ENCODE measurements around the gene RNF214. TPM values are rescaled to one million over a fixed set of nuclear protein-coding genes. Genes with fewer than 3 reads are reported as not detected.
A peak's percentile ranks its signal among the peaks of the same experiment; 100 is the strongest.

The RNF214 gene
- total and polyA plus RNA-seq, 2 of the 13 experiments (the other 11 are each of a cell fraction or from before 2014, with no cell fraction given) = 10.7 to 12.6 TPM

- TF ChIP-seq PPARG (CRISPR knock-in tag; conservative IDR thresholded peaks at IDR 0.05) (no peak), KDM3A (CRISPR knock-in tag; IDR thresholded peaks at IDR 0.05; ENCODE audit: low read depth) (no peak), IRF2 (CRISPR knock-in tag; IDR thresholded peaks at IDR 0.05) (no peak; the same call in 1 of the 2 replicates), DMAP1 (CRISPR knock-in tag; IDR thresholded peaks at IDR 0.05) (peak; percentile 83), GATAD1 (CRISPR knock-in tag; IDR thresholded peaks at IDR 0.05) (no peak; the same call in 1 of the 2 replicates), ZBED4 (CRISPR knock-in tag; IDR thresholded peaks at IDR 0.05; ENCODE audit: borderline replicate concordance) (no peak), TCF12 (IDR thresholded peaks at IDR 0.05) (no peak), TCF12 (CRISPR knock-in tag; IDR thresholded peaks at IDR 0.05) (no peak), ZNF597 (CRISPR knock-in tag; IDR thresholded peaks at IDR 0.05) (no peak), SKI (IDR thresholded peaks at IDR 0.05; ENCODE audit: partially characterized antibody) (no peak), RFXANK (CRISPR knock-in tag; IDR thresholded peaks at IDR 0.05) (no peak), ZBTB44 (CRISPR knock-in tag; IDR thresholded peaks at IDR 0.05) (no peak), SMARCE1 (IDR thresholded peaks at IDR 0.05; ENCODE audit: borderline replicate concordance) (no peak), BHLHE40 (IDR thresholded peaks at IDR 0.05; ENCODE audit: low read length) (no peak), NBN (conservative IDR thresholded peaks at IDR 0.05) (no peak), PAWR (CRISPR knock-in tag; IDR thresholded peaks at IDR 0.05; ENCODE audit: borderline replicate concordance) (no peak), ZNF562 (CRISPR knock-in tag; IDR thresholded peaks at IDR 0.05; ENCODE audit: borderline replicate concordance) (no peak), PITX1 (CRISPR knock-in tag; IDR thresholded peaks at IDR 0.05) (no peak), STAG1 (CRISPR knock-in tag; IDR thresholded peaks at IDR 0.05) (no peak), RXRA (CRISPR knock-in tag; IDR thresholded peaks at IDR 0.05) (no peak), ZNF768 (CRISPR knock-in tag; IDR thresholded peaks at IDR 0.05) (peak; percentile 37; the same call in 1 of the 2 replicates), GTF2F1 (IDR thresholded peaks at IDR 0.05; ENCODE audit: low read length) (no peak), REL (CRISPR knock-in tag; conservative IDR thresholded peaks at IDR 0.05) (no peak), MTA3 (CRISPR knock-in tag; IDR thresholded peaks at IDR 0.05) (no peak), MIER2 (CRISPR knock-in tag; IDR thresholded peaks at IDR 0.05) (no peak), TARDBP (CRISPR knock-in tag; IDR thresholded peaks at IDR 0.05) (no peak), SIN3B (IDR thresholded peaks at IDR 0.05; ENCODE audit: low read length) (no peak), TBX3 (IDR thresholded peaks at IDR 0.05; ENCODE audit: borderline replicate concordance) (no peak)
These were observed 67.1 kb downstream of the RNF214 start (continued) for GRCh38 chr11:117299351-117300282.

All from HepG2 (cell line).